ENCODE data around the gene GLMP.

DNA sequence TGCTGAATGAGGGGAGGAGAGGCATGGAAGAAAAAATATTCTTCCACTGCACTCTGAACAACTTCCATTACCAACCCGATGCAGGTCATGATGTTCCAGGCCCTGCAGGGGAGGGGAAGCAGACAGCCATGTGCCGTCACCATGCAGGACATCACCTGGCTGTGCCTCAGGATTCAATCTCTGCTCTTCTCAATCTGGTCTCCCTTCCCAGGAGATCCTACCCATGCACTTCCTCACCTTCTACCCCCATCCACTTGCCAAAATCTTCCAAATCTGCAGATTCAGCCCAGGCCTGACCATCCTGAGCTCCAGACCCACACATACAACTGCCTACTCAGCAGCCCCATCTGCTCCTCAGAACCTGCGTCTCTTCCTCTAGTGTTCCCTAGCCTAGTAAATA is 41.8 kb downstream of the GLMP start:
- TF ChIP-seq JUNB (CRISPR knock-in tag; IDR thresholded peaks at IDR 0.05; ENCODE audit: borderline replicate concordance) (no peak), ZBTB49 (CRISPR knock-in tag; IDR thresholded peaks at IDR 0.05; ENCODE audit: borderline replicate concordance) (no peak), ZNF337 (CRISPR knock-in tag; IDR thresholded peaks at IDR 0.05; ENCODE audit: borderline replicate concordance, low read depth) (no peak), RXRA (CRISPR knock-in tag; IDR thresholded peaks at IDR 0.05) (no peak), ZBTB44 (CRISPR knock-in tag; IDR thresholded peaks at IDR 0.05) (no peak), ZNF180 (CRISPR knock-in tag; IDR thresholded peaks at IDR 0.05; ENCODE audit: borderline replicate concordance, low read depth) (no peak), ARNT (IDR thresholded peaks at IDR 0.05) (no peak), PHB2 (IDR thresholded peaks at IDR 0.05; ENCODE audit: partially characterized antibody) (no peak), CENPX (CRISPR knock-in tag; IDR thresholded peaks at IDR 0.05) (no peak), ATF6 (CRISPR knock-in tag; conservative IDR thresholded peaks at IDR 0.05) (no peak), ZNF20 (CRISPR knock-in tag; IDR thresholded peaks at IDR 0.05) (no peak), CBX2 (IDR thresholded peaks at IDR 0.05; ENCODE audit: low read depth, low read length) (no peak), CBX2 (CRISPR knock-in tag; IDR thresholded peaks at IDR 0.05; ENCODE audit: low read depth) (no peak)
